Stimulated activated CD8-positive, alpha-beta memory T cell treated with anti-CD3 and anti-CD28 coated beads, Interleukin-2, amount 100 ng/mL, for 1 hour (primary cell): ENCODE data around the gene GAPDH.
A peak's percentile ranks its signal among the peaks of the same experiment; 100 is the strongest.
"Not testable (repeated sequence)": the region's sequence is repeated elsewhere in the genome, so short reads cannot be mapped to it uniquely, and the experiment has no call there.

Source experiments
- DNase-seq, 2 donors: peaks; one replicate each; pipeline ENCODE4 v3.0.0-alpha.2; 2020; ENCODE audit warnings: low read depth in 2 of 2

GAPDH gene

GRCh38 chr12:6546016-6546415 lies 11.7 kb downstream of the GAPDH start:
- no peak for DNase-seq

- DNase-seq: no peak
These were observed 13.2 kb downstream of the GAPDH start for GRCh38 chr12:6547566-6547965.

GRCh38 chr12:6547987-6548386 lies 13.7 kb downstream of the GAPDH start:
- no peak for DNase-seq

DNA sequence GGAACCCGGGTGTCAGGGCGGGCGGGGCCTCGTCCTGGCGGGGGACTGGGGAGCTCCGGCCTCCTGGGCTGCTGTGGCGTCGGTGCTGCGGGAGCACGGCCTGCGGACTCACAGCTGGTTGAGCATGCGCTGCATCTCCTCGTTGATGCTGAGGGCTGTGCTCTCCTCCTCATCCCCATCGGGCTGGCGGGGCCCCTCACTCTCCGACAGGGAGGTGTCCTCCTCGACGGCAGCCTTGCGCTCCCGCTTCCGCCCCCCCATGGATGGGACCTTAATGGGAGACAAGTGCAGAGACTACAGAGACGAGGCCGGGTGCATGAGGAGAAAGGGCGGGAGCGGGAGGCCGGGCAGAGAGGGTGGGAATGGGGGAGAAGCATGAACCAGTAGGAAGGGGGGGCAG lies 14.2 kb downstream of the GAPDH start:
- no peak for DNase-seq

GRCh38 chr12:6548966-6549683 lies 14.8 kb downstream of the GAPDH start:
- no peak for DNase-seq

GRCh38 chr12:6549684-6550151 lies 15.4 kb downstream of the GAPDH start:
- no peak for DNase-seq

DNA sequence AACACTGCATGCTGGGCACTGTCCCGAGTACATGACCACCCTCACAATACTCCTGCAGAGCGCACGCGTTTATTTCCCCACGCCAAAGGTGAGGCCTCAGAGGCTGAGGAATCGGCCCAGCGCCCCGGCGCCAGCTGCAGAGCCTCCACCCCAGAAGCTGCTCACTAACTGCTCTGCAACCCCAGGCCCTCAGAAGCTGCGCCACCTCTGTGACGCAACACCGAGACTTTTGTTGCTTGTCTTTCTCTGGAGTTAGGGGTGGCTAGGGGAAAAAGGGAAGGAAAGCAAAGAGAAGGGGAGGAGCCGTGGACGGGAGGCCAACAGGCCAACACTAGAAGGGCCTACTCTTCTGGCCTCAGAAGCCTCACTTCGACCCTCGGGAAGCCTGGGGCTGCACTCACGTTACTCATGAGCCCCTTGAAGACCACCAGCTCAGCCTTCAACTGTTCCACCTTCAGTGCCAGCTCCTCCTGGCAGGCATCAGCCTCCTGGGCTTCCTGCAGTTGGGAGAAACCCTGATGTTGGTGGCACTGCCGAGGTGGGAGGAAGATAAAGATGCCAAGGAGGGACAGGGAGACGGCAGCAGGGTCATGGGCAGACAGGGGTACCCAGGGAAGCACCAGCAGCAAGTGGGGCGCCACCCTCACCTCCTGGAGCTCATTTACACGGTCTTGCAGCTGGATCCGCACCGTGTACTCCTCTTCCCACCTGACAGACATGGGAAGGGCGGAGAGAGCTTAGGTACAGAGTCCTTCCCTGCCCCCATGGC lies 16.2 kb downstream of the GAPDH start:
- no peak for DNase-seq

- DNase-seq: no peak
These were observed 16.7 kb downstream of the GAPDH start for GRCh38 chr12:6551063-6551461.

DNA sequence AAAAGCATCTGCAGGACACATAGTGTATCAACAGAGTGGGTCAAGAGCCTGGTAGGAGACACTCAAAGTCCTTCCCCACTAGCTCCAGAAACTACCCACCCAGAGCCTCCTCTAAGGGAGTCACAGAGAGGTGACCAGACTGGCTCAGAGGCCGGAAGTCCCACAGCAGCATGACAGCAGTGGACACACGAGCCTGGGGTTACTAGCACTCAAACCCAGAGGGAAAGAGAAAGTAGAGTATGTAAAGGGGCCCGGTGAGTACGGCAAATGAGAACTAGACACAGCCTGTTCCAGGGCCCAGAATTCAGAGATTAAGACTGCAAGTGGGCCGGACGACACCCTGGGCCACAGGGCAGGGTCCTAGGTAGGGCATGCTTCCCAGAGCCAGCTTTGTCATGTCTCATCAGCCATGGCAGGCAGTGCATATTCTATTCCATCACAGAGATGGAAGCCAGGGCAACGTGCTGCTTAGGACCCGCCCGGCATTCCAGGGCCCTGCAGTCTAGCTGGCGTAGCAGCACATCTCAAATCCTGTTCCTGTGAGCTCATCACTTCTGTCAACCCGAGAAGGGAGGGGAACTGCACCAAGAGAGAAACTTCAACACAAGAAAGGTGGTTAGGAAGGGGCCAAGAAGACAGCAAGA lies 17.3 kb downstream of the GAPDH start:
- DNase-seq: no peak

DNA sequence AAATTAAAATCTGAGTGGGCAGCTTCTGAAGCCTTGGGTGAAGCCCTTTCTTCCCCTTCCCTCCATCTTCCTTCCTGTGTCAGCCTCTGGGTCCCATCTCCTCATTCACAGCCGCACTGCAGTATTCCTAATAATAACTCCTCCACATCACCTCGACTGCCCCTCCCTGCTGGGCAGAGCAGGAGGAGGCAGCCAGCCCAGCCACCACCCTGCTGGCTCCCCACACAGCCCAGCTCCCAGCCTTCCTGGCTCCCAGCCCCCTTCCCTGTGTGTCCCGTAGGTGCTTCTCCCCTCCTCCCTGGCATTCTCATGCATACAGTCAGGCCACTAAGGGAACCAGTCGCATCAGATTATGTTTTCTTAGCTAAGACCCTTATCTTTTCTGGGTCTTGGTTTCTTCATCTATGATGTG lies 17.8 kb downstream of the GAPDH start:
- DNase-seq: no peak

- no peak for DNase-seq
These were observed 18.9 kb downstream of the GAPDH start for GRCh38 chr12:6553051-6553868.

GRCh38 chr12:6554168-6555017 lies 20.1 kb downstream of the GAPDH start:
- peak; percentile 36 to 48 for DNase-seq

DNA sequence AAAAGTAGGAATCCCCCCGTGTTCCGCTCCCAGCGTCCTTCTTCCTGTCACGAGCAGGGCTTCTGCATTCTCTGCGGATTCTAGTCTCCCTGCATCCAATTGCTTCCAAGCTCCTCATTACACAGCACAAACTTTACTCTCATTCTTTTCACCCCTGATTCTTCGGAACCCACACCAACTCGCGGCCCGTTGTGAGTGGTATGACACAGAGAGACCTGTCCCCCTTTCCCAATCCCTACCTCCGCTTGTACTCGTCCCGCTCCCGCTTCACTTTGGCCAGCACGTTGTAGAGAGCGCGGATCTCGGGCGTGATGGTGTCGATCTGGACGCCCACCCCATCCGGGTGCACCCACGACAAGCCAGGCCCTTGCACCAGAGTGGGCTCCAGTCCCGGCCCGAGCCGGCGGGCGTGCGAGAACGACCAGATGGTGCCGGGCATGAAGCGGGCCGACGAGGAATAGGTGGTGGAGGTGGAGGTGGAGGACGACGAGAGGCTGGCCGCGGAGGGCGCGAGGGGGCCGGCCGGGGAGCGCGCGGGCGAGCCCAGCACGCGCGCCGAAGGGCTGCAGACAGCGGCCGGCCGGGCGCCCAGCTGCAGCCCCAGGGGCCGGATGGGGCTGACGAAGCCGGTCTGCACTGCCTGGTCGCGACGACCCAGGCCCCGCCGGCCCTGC lies 20.8 kb downstream of the GAPDH start:
- DNase-seq: no peak

DNA sequence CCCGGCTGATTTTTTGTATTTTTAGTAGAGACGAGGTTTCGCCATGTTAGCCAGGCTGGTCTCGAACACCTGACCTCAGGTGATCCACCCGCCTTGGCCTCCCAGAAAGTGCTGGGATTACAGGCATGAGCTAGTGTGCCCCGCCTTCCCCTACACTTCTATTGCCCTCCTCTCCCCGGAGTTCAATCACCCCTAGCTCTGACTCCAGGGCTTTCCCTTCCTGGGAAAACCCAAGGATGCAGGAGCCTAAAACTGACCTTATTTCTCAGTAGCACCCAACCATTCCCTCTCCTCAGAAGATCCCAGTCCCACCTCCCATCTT lies 22.1 kb downstream of the GAPDH start:
- not testable (repeated sequence) for DNase-seq

DNA sequence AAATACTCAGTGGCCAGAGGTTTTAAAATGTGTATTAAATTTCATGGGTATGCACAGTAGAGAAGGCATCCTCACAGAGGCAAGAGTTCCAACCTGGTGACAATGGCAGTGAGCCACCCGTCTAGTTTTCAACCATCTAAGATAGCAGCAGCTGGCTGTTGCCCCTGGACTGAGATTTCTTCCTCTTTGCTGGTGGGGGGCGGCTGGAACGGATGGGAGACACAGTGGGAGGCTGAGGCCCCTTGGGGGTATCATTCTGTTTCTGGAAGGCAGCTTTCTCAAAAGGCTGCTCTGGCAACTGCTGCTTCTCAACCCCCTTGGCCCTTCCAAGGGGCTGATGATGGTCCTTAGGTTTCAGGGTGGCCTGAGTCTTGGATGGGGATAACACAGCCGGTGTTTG lies 22.5 kb downstream of the GAPDH start:
- no peak for DNase-seq

DNA sequence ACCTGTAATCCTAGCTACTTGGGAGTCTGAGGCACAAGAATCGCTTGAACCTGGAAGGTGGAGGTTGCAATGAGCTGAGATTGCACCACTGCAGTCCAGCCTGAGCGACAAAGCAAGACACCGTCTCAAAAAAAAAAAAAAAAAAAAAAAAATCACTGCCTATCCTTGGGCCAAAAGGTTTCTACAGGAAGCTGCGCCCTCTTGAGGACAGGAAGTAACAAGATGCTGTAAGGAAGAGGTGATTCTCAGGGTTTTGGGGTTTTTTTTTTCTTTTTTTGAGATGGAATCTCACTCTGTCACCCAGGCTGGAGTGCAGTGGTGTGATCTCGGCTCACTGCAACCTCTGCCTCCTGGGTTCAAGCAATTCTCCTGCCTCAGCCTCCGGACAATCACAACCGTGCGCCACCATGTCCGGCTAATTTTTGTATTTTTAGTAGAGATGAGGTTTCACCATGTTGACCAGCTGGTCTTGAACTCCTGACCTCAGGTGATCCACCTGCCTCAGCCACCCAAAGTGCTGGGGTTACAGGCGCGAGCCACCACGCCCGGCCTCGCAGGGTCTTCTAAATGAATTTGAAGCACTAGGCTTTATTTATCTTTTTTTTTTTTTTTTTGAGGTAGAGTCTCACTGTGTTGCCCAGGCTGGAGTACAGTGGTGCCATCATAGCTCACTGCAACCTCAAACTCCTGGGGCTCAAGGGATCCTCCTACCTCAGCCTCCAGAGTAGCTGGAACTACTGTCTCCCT lies 23.9 kb downstream of the GAPDH start:
- not testable (repeated sequence) for DNase-seq

- no peak for DNase-seq
These were observed 25.2 kb downstream of the GAPDH start for GRCh38 chr12:6559500-6559899.

DNA sequence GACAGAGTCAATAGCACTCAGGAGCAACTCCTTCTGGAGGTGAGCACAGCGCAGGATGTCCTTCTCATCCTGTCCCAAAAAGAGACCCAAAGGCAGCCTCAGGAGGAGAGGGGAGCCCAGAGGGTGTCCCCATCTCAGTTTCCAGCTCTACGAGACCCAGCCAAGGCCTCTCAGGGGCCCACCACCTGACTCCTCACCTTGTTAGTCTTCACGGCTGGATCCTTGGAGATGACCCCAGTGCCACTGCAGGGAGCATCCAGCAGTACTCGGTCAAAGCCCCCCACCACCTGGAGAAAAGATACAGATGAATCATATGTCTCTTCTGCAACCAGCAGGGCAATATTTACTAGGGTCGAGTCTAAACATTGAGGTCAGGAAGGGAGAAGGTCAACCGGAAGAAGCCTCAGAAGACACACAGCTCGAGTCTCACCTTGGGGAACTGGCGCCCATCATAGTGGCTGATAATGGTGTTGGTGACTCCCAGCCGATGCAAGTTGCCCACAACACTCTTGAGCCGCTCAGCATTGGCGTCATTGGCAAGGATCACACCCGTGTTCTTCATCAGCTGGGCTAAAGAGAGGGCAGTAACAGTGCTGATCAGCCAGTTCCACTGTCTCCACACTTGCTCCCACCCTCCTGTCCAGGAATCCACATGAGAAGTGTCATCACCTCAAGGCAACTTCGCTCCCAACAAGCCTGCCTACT lies 26.3 kb downstream of the GAPDH start:
- no peak for DNase-seq

GRCh38 chr12:6562881-6563280 lies 28.6 kb downstream of the GAPDH start:
- no peak for DNase-seq
